CD4-positive, alpha-beta memory T cell (primary cell): Measurements from ENCODE around the gene PARP14. TPM values are rescaled to one million over a fixed set of nuclear protein-coding genes. Genes with fewer than 3 reads are reported as not detected.
A peak's percentile ranks its signal among the peaks of the same experiment; 100 is the strongest.

Experiments
- CTCF ChIA-PET: fragments of 350-600 bp; sonication (Branson Sonifier 250); formaldehyde crosslinking; loops from one replicate; lab custom pipeline; 2021; ENCODE audit warnings: inconsistent platforms; ENCODE audit not compliant: partially characterized antibody; lab: Charles Lee
- POLR2A ChIA-PET: fragments of 350-600 bp; sonication (Branson Sonifier 250); formaldehyde crosslinking; loops from one replicate; lab custom pipeline; 2021; ENCODE audit not compliant: partially characterized antibody; lab: Charles Lee
- DNase-seq, 5 donors: peaks; one replicate each; pipeline versions ENCODE4 v3.0.0 to v3.0.0-alpha.2; 2020 to 2022; ENCODE audit warnings: mixed read lengths in 1 of 5
- H3K27ac ChIP-seq: one replicate; pipeline ENCODE4 v1.7.0; 2013; ENCODE audit warnings: low read depth, low read length
- H3K27me3 ChIP-seq: 2 replicates; pipeline ENCODE4 v1.7.0; 2013; ENCODE audit warnings: mild to moderate bottlenecking, low read length, moderate library complexity; ENCODE audit not compliant: insufficient read depth
- H3K36me3 ChIP-seq: 2 replicates; pipeline ENCODE4 v1.7.0; 2013; ENCODE audit warnings: mild to moderate bottlenecking, low read length, moderate library complexity; ENCODE audit not compliant: insufficient read depth
- H3K4me1 ChIP-seq: 2 replicates; pipeline ENCODE4 v1.7.0; 2013; ENCODE audit warnings: mild to moderate bottlenecking, low read length, moderate library complexity; ENCODE audit not compliant: insufficient read depth
- H3K4me3 ChIP-seq, 2 donors: one replicate each; pipeline ENCODE4 v1.7.0; 2013; ENCODE audit warnings: low read length in 2 of 2, mild to moderate bottlenecking in 1 of 2
- H3K9me3 ChIP-seq, 2 donors: one replicate each; pipeline ENCODE4 v1.7.0; 2013; ENCODE audit warnings: low read length in 2 of 2, control low read depth in 1 of 2; ENCODE audit not compliant: control insufficient read depth in 1 of 2
- H3K27ac Mint-ChIP-seq, 7 donors: one replicate each; pipeline ENCODE4 v1.8.0; 2020 to 2021; ENCODE audit warnings: mixed read lengths in 7 of 7, mild to moderate bottlenecking in 6 of 7, inconsistent platforms in 3 of 7, moderate library complexity in 3 of 7
- H3K27me3 Mint-ChIP-seq, 2 donors: one replicate each; pipeline ENCODE4 v1.8.0; 2020 to 2021; ENCODE audit warnings: mixed read lengths in 2 of 2
- H3K36me3 Mint-ChIP-seq, 2 donors: one replicate each; pipeline ENCODE4 v1.8.0; 2020 to 2021; ENCODE audit warnings: mixed read lengths in 2 of 2, inconsistent platforms in 1 of 2, mild to moderate bottlenecking in 1 of 2
- H3K4me1 Mint-ChIP-seq, 4 donors: one replicate each; pipeline ENCODE4 v1.8.0; 2020 to 2021; ENCODE audit warnings: mixed read lengths in 4 of 4, mild to moderate bottlenecking in 1 of 4
- H3K4me3 Mint-ChIP-seq, 8 donors: one replicate each; pipeline ENCODE4 v1.8.0; 2020 to 2021; ENCODE audit warnings: mixed read lengths in 8 of 8, mild to moderate bottlenecking in 7 of 8, moderate library complexity in 6 of 8, inconsistent platforms in 3 of 8
- H3K9me3 Mint-ChIP-seq, 8 donors: one replicate each; pipeline ENCODE4 v1.8.0; 2020 to 2021; ENCODE audit warnings: mixed read lengths in 8 of 8, mild to moderate bottlenecking in 5 of 8, inconsistent platforms in 3 of 8, moderate library complexity in 1 of 8
- intact Hi-C: fragments of 100-400 bp; cut with micrococcal nuclease; formaldehyde crosslinking; loops from one replicate; pipeline ENCODE4 v1.15.1; 2023
- polyA plus RNA-seq, 2 donors: library from polyadenylated mRNA; unstranded; fragments of 300-500 nt; fragmentation: Illumina TruSeq; gene quantifications; one replicate each; pipeline ENCODE4 v1.2.3, GENCODE V29; 2021
- total RNA-seq, 2 experiments: library from RNA; stranded (reverse); gene quantifications; one replicate each; pipeline ENCODE4 v1.2.3, GENCODE V29; 2021

Gene PARP14
- total and polyA plus RNA-seq, 4 experiments from 2014 or later = 5.4 to 79.6 (median 43.9) TPM

GRCh38 chr3:122760453-122761271 lies 80.0 kb downstream of the PARP14 start:
- Mint-ChIP-seq H3K27me3 (no peaks in the 10 kb centered on the region), H3K27ac (peak overlapping the region in 2 of 7 donors; percentile 15 to 42), H3K4me1 (peaks cover 0 to 3% (median 2%) of the 10 kb centered on the region in 4 donors), H3K4me3 (no peak overlapping the region), H3K9me3 (no peaks in the 10 kb centered on the region), H3K36me3 (peaks cover 20 to 38% of the 10 kb centered on the region in 2 donors)
- DNase-seq = no peak
- no peaks in the 10 kb centered on the region for H3K36me3 ChIP-seq
- no peak overlapping the region for H3K4me3 ChIP-seq
- H3K9me3 ChIP-seq = no peaks in the 10 kb centered on the region
- ChIA-PET CTCF (interaction anchor here (0.9 kb wide), 1 partner anchor 81 kb away, joined by 3 read pairs; no protein-coding TSS in a partner anchor), POLR2A (no interaction called here)
- no peaks in the 10 kb centered on the region for H3K27me3 ChIP-seq
- H3K27ac ChIP-seq = no peak overlapping the region
- no peaks in the 10 kb centered on the region for H3K4me1 ChIP-seq
- intact Hi-C loops = no loop called here

DNA sequence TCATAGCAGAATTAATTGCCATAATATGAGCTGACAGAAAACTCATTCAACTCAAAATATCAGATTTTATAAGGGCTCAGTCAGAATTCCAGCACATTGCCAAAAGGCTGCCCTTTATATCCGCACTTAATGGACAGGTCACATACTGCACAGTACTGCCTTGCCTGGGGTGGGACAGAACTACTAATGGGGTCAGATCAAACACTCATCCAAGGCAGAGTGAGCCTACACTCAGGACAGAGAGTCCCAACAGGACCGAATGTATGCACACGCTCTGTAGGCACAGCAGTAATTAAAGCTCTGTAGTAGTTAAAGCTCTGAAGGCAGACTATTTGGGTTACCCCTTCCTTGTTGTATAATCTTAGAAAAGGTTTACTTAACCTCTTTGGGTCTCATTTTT lies 85.8 kb downstream of the PARP14 start:
- peaks cover 36 to 39% of the 10 kb centered on the region in 2 donors for H3K36me3 Mint-ChIP-seq
- ChIA-PET CTCF (interaction anchor here (2.2 kb wide), 1 partner anchor 11 kb away, joined by 7 read pairs; no protein-coding TSS in a partner anchor), POLR2A (interaction anchor here (1.2 kb wide), 1 partner anchor 27 kb away, joined by 3 read pairs; the partner anchor contains the start of gene HSPBAP1)
- H3K4me3 ChIP-seq = no peak overlapping the region
- no peak overlapping the region for H3K4me3 Mint-ChIP-seq
- intact Hi-C loops = no loop called here
- no peaks in the 10 kb centered on the region for H3K27me3 ChIP-seq
- H3K4me1 Mint-ChIP-seq = no peaks in the 10 kb centered on the region
- no peak overlapping the region for H3K27ac ChIP-seq
- H3K27ac Mint-ChIP-seq = no peak overlapping the region
- DNase-seq = no peak
- H3K9me3 ChIP-seq = no peaks in the 10 kb centered on the region
- peaks cover 5% of the 10 kb centered on the region for H3K36me3 ChIP-seq
- no peaks in the 10 kb centered on the region for H3K4me1 ChIP-seq
- no peaks in the 10 kb centered on the region for H3K9me3 Mint-ChIP-seq
- no peaks in the 10 kb centered on the region for H3K27me3 Mint-ChIP-seq

DNA sequence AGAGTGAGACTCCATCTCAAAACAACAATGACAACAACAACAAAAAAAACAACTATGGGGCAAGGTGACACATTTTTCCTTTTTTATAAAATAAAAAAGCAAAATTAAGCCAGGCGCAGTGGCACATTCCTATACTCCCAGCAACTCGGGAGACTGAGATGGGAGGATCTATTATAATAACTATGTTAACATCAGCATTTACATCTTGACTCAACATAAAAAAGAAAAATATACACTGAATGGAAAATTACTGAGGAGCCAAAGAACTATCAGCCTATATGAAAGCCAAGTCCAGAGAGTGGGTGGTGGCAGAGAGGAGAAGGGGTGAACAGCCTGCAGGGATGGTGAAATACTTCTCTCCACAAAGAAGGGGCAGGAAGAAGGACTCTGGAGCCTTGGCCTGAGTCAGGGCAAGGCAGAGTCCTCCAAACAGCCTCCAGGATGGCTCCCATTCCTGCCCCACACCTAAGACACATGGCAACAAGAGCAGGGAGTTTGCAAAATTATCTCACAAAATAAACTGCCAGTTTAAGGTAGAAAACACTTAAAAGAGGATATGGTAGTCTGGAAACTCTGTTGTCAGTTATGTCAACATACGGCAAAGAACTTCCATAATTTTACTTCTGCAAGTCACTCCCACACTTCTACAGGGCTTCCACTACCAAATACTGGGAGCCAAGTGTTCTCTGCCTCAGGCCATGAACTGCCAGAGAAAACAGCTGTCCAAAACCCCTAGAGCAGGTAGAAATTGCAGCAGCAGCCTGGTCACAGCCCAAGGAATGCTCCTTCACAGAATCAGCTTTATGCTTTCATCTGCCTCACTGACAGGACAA lies 87.1 kb downstream of the PARP14 start:
- peak overlapping the region in 2 of 7 donors; percentile 63 to 78 for H3K27ac Mint-ChIP-seq
- CTCF ChIA-PET = no interaction called here
- H3K4me1 ChIP-seq = no peaks in the 10 kb centered on the region

GRCh38 chr3:122770521-122771202 lies 90.0 kb downstream of the PARP14 start:
- POLR2A ChIA-PET = no interaction called here
- H3K4me1 ChIP-seq = no peaks in the 10 kb centered on the region
- Mint-ChIP-seq H3K36me3 (peaks cover 27 to 36% of the 10 kb centered on the region in 2 donors), H3K9me3 (no peaks in the 10 kb centered on the region), H3K4me3 (no peak overlapping the region), H3K4me1 (peaks cover 0 to 4% (median 1%) of the 10 kb centered on the region in 4 donors), H3K27ac (no peak overlapping the region), H3K27me3 (no peaks in the 10 kb centered on the region)
- DNase-seq = no peak
- CTCF ChIA-PET = interaction anchor here (1.1 kb wide), 1 partner anchor 16 kb away, joined by 3 read pairs; no protein-coding TSS in a partner anchor
- intact Hi-C loops = no loop called here
- no peaks in the 10 kb centered on the region for H3K9me3 ChIP-seq
- peaks cover 5% of the 10 kb centered on the region for H3K36me3 ChIP-seq
- no peak overlapping the region for H3K27ac ChIP-seq
- H3K27me3 ChIP-seq = no peaks in the 10 kb centered on the region
- H3K4me3 ChIP-seq = no peak overlapping the region

More for the DNA sequence above, 87.1 kb downstream of the PARP14 start:
- H3K4me3 Mint-ChIP-seq = peak overlapping the region in 1 of 8 donors; percentile 35
- POLR2A ChIA-PET = no interaction called here
- DNase-seq = no peak
- Histone ChIP-seq H3K36me3 (peaks cover 5% of the 10 kb centered on the region), H3K27me3 (no peaks in the 10 kb centered on the region), H3K9me3 (no peaks in the 10 kb centered on the region), H3K27ac (no peak overlapping the region), H3K4me3 (no peak overlapping the region)
- no peaks in the 10 kb centered on the region for H3K9me3 Mint-ChIP-seq
- intact Hi-C loops = no loop called here
- peaks cover 0 to 2% (median 0%) of the 10 kb centered on the region in 4 donors for H3K4me1 Mint-ChIP-seq
- no peaks in the 10 kb centered on the region for H3K27me3 Mint-ChIP-seq
- peaks cover 29 to 34% of the 10 kb centered on the region in 2 donors for H3K36me3 Mint-ChIP-seq

GRCh38 chr3:122772827-122773226 lies 92.2 kb downstream of the PARP14 start:
- H3K27me3 ChIP-seq = no peaks in the 10 kb centered on the region
- no peak overlapping the region for H3K4me3 ChIP-seq
- H3K9me3 Mint-ChIP-seq = no peaks in the 10 kb centered on the region
- no peaks in the 10 kb centered on the region for H3K36me3 ChIP-seq
- peaks cover 22 to 30% of the 10 kb centered on the region in 2 donors for H3K36me3 Mint-ChIP-seq
- no peaks in the 10 kb centered on the region for H3K4me1 ChIP-seq
- no peaks in the 10 kb centered on the region for H3K9me3 ChIP-seq
- no peak overlapping the region for H3K27ac Mint-ChIP-seq
- no peak overlapping the region for H3K27ac ChIP-seq
- H3K4me3 Mint-ChIP-seq = no peak overlapping the region
- POLR2A ChIA-PET = no interaction called here
- peaks cover 0 to 4% (median 1%) of the 10 kb centered on the region in 4 donors for H3K4me1 Mint-ChIP-seq
- CTCF ChIA-PET = interaction anchor here (1.0 to 2.5 kb wide), 2 partner anchors 15 to 18 kb away, joined by 3 to 8 read pairs; no protein-coding TSS in a partner anchor
- H3K27me3 Mint-ChIP-seq = no peaks in the 10 kb centered on the region
- DNase-seq = no peak
- intact Hi-C loops = no loop called here

DNA sequence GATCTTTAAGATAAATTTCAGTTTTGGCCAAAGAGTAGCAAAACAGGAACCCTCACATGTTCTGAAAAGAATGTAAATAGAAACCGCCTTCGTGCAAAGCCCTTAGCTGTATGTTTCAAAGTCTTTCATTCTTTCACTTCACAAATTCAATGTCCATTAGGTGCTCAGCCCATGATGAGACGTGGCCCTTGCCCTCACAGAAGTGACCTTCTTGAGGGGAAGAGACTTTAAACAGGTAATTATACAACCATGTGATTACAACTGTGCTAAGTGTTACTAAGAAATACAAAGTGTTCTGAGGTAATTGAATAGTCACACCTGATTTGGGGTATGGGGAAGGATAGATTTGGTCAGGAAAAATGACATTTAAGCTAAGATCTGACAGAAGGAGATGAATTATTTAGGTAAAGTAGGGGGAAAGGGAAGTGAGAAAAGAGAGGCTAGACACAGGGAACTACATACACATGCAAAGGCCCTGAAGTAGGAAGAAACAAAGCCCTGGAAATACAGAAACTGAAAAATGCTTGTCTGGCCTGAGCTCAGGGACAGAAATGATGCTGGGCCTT lies 93.4 kb downstream of the PARP14 start:
- Mint-ChIP-seq H3K4me3 (no peak overlapping the region), H3K4me1 (peaks cover 0 to 4% (median 1%) of the 10 kb centered on the region in 4 donors), H3K36me3 (peaks cover 14 to 21% of the 10 kb centered on the region in 2 donors), H3K9me3 (no peaks in the 10 kb centered on the region), H3K27me3 (no peaks in the 10 kb centered on the region), H3K27ac (peak overlapping the region in 1 of 7 donors; percentile 80)
- no peaks in the 10 kb centered on the region for H3K4me1 ChIP-seq
- POLR2A ChIA-PET = no interaction called here
- no peak for DNase-seq
- H3K27me3 ChIP-seq = no peaks in the 10 kb centered on the region
- intact Hi-C loops = no loop called here
- no peaks in the 10 kb centered on the region for H3K36me3 ChIP-seq
- no peak overlapping the region for H3K4me3 ChIP-seq
- no peak overlapping the region for H3K27ac ChIP-seq
- no peaks in the 10 kb centered on the region for H3K9me3 ChIP-seq
- CTCF ChIA-PET = interaction anchor here (1.5 to 2.5 kb wide), 2 partner anchors 12 to 16 kb away, joined by 4 to 8 read pairs; no protein-coding TSS in a partner anchor
